H1 (cell line): ENCODE results near the gene DPYD.

ENCODE experiments used
- ASH2L ChIP-seq: fragments of 200-600, 300-600 bp; sonication (generic); IDR thresholded peaks from one replicate; pipeline ENCODE4 v1.7.1; 2017; ENCODE audit warnings: low read length
- CTCF ChIP-seq, 3 experiments: IDR thresholded peaks; 1 replicate in 2 of 3; 2 replicates in 1 of 3; pipeline versions ENCODE4 v1.5.1 to v1.6.1; 2011; ENCODE audit warnings: low read length in 3 of 3, mild to moderate bottlenecking in 3 of 3, inconsistent platforms in 2 of 3, low read depth in 1 of 3, moderate library complexity in 1 of 3; ENCODE audit not compliant: insufficient read depth in 1 of 3; ENCODE audit errors: control extremely low read depth in 1 of 3
- JUN ChIP-seq: IDR thresholded peaks from 2 replicates; pipeline ENCODE4 v1.6.1; 2011; ENCODE audit warnings: low read depth, mild to moderate bottlenecking, improper control_type of control experiment, low read length
- MAFK ChIP-seq: IDR thresholded peaks from 2 replicates; pipeline ENCODE4 v1.6.1; 2012; ENCODE audit warnings: low read depth, mild to moderate bottlenecking, improper control_type of control experiment, low read length
- POLR2A ChIP-seq, 2 experiments: IDR thresholded peaks; 1 replicate in 1 of 2; 2 replicates in 1 of 2; pipeline ENCODE4 v1.6.1; 2011; ENCODE audit warnings: low read depth in 2 of 2, low read length in 2 of 2, mild to moderate bottlenecking in 2 of 2; ENCODE audit errors: control extremely low read depth in 1 of 2
- POLR2AphosphoS5 ChIP-seq: IDR thresholded peaks from 2 replicates; pipeline ENCODE4 v1.6.1; 2011; ENCODE audit warnings: low read depth, low read length

DNA sequence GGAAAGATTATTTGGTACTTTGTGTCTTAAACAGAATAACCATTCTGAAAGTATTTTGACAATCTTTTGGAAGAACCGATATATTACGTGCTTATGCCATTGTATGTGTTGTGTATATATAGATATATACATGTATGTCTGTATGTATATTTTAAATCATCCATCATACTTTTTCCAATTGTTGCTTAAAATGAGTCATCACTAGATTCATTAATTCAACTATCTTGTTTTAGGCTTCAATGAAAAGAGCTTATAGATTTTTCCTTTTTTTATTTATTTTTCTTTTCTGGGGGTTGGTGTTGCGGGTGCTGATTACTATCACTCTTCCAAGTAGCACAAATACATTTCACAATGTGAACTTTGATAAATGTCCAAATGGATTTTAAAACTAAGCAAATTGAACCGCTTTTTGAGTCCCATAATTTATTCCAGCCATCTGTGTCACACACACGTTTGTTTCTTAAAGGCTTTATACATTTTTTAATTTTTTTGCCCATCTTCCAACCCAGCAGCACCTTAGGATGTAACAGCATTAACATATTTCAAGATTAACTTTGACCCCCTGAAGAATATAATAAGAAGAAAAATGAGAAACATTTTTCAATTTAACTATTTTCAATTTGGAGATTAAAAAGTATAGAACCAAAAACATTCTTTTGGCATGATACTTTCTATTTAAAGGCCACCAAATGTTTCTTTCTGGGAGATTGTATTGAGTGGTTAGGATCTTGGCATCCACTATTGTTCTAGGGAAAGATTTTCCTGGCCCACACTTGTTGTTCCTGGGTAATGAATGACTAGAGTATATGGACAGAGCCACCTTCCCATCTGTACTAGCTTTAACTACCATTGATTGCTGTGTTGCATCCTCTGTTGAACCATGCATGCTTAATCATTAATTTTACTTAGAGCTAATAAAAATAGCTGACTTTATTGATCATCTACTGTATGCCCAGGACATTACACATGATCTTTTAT is 9.3 kb upstream of the DPYD start:
- TF ChIP-seq MAFK (no peak), CTCF (IDR thresholded peaks at IDR 0.05; ENCODE audit: control extremely low read depth in 1 of 3, insufficient read depth in 1 of 3, low read depth in 1 of 3, low read length in 3 of 3) (no peak), POLR2AphosphoS5 (no peak), POLR2A (IDR thresholded peaks at IDR 0.05; ENCODE audit: control extremely low read depth in 1 of 2, low read depth in 2 of 2, low read length in 2 of 2) (no peak), ASH2L (no peak), JUN (no peak)
